HG02678 (cell line): Measurements from ENCODE around the gene TXLNG.
"Not testable (repeated sequence)": the region's sequence is repeated elsewhere in the genome, so short reads cannot be mapped to it uniquely, and the experiment has no call there.

ENCODE experiments used
- ATAC-seq: cut with Tn5 transposase; IDR thresholded peaks from one replicate; pipeline ENCODE4 v1.9.1; 2021; ENCODE audit warnings: mild to moderate bottlenecking, moderate library complexity; ENCODE audit not compliant: unreplicated experiment

Gene TXLNG

DNA sequence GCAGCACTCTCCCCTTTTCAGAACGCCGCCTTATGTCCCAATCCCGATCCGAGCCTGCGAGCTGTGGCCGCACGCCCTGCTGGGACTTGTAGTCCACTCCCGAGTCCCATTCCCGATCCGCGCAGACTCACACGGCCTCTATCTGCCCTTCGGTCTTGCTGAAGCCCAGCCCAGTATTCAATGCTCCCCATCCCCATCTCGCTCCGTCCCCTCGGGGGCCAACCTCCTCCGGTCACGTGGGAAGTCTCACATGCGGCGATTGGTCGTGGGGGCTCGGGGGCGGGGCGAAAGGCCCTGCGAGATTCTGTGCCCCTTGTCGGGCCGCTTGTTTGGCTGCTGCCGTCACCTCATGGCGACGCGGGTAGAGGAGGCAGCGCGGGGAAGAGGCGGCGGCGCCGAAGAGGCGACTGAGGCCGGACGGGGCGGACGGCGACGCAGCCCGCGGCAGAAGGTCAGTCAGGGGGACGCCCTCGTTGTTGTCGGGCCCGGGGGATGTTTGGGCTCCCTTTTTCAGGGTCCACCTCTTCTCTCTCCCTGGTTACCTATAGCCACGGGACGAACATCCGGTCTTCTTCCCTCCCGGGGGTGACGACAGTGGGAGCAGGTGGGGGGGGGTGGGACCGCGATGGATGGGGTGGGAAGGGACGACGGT is at the start of gene TXLNG:
TSS of gene TXLNG (plus strand) at position 328 of the 652 bp plus-strand sequence. CDS start at position 350, 22 bp downstream.
- ATAC-seq: peak; percentile 99

GRCh38 chrX:16737024-16737423 is 49.2 kb upstream of the TXLNG start:
- ATAC-seq: no peak

DNA sequence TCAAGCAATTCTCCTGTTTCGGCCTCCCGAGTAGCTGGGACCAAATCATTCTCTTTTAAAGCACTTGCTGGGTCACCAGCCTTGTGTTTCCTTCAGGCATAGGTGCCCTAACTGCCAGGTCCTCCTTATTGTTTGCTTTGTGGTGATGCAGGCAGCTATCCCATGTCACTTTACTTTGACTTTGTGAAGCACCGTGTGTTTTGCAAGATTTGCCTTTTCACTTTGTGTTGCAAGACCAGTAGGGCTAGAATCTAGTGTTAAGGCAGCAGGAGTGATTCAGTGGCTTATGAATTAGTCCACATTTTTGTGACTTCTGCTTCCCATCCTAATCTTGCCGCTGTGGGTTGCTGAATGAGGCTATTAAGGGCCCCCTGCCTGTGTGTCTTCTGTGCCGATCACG is 46.7 kb upstream of the TXLNG start:
- ATAC-seq: no peak

DNA sequence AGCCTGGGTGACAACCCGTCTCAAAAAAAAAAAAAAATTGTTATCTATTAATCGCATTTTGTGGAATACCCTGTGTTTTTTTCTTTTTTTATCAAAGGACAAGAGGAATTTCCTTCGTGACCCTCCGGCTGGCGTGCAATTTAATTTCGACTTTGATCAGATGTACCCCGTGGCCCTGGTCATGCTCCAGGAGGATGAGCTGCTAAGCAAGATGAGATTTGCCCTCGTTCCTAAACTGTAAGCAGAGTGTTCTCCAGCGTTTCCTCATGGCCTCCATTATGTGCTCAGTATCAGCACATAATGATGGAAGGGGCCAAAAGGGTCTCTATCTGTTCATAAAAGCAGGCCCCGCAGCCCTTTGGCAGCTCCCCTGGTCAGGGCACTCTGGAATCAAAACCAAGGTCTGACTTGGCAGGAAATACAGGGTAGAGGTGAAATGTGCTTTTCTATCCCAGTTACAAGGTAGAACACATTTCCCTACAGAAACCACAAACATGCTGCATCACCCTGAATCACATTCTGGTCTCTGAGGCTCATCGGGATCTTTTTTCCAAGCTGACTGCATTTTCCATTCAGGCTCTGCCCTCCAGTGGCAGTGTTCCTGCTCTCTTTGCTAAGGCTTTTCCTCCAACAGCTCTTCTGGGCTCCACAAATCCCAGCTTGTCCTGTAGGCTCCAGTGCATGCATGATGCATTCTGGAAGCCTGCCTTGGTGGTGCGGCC is 42.5 kb upstream of the TXLNG start:
- no peak for ATAC-seq

DNA sequence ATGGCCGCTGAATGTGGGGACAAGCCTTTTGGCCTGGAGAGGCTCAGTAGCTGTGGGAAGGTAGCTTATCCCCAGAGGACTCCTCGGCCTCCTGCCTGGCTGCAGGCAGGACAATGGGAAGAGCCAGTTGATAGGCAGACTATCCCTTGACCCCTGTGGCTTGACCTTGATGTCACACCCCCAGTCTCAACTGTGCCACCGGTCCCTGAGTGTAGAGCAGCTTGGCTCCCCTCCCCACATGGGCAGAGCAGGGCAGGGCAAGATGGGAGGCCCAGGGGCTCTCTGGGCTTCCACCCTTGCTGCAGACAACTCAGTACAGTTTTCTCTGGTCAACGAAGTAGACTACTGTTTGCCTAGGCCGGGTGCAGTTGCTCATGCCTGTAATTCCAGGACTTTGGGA is 41.2 kb upstream of the TXLNG start:
- ATAC-seq: no peak

DNA sequence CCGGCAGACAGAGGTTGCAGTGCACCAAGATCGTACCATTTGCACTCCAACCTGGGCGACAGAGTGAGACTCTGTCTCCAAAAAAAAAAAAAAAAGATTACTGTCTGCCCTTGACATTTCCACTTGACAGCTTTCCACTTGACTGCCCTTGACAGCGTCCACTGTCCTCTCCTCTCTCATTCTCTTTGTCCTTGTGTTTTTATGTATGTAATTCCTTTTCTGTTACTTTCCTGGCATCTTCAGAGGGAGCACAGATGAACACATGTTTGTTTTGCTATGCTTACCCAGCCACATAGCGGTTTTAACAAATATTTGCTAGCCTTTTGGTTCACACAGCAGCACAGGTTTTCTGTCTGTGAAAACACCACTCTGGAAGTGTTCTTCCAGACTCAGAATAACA is 40.6 kb upstream of the TXLNG start:
- ATAC-seq: no peak

DNA sequence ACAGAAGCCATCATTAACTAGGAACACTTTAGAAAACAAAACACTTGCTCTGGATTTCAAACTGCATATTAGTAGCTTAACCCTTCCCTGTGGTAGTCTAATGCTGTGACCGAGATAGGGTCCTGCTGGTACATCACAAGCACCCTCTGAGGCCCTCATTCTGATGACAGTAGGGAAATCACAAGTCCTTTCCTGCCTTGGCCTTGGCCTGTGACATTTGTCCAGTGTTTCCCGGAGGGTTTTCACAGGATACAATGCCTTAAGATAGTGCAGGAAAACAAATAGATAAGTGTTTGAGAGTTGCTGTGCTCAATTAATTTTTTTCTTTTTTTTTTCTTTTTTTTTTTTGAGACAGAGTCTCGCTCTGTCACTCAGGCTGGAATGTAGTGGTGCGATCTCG is 37.8 kb upstream of the TXLNG start:
- no peak for ATAC-seq

DNA sequence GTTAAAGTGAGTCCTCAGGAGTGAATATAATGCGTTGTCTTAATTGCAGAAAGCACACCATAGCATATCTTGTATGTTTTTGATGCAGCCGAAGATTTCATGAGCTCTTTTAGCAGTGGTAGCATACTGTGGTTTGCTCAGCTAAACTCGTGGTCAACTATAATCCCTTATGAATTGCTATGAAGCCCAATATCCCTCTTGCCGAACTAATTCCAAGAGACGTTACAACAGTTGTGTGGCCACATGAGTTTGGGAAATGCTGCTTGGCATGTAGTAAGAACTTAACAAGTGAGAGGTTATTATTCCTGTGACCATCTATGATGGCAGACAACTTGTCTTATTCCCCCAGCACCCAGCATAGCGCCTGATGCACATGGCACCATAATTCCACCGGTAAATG is 36.1 kb upstream of the TXLNG start:
- ATAC-seq: no peak

DNA sequence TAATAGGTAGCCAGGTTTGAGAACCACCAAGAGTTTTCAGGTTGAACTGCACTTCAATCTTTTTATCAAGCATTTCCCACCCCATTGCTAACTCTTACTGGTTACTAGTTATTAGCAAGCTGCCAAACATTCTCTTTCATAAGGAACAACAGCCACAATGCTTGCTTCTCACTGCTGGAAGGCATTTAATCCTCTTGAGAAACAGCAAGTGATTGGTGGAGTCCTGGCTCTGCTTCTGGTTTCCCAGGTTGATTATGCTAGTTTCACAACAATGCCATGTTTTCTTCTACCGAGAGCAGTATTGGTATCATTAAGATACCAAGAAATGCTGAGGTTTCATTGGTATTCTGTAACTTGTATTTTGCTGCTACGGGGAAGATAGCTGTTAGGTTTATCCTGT is 32.2 kb upstream of the TXLNG start:
- no peak for ATAC-seq

DNA sequence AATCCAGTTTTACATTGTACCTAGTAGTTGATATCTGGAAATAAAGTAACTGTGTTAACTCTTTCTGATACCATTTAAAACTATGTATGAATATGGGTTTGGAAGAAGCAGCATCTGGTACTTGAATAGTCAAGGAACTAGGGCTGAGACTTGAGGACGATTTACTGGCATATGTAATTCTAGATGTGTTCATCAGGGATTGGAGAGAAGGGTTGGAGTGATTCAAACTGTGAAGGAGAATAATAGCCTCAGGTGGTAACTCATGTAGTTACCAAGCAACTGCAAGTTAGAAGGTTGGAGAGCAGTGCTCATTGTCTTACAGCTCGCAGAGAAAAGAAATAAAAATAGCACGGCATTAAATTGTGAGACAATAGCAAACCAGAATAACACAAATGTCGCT is 29.5 kb upstream of the TXLNG start:
- ATAC-seq: no peak

- not testable (repeated sequence) for ATAC-seq
Measured at GRCh38 chrX:16761500-16761899, 24.8 kb upstream of the TXLNG start.

- ATAC-seq: no peak
Measured at GRCh38 chrX:16762579-16762978, 23.7 kb upstream of the TXLNG start.

DNA sequence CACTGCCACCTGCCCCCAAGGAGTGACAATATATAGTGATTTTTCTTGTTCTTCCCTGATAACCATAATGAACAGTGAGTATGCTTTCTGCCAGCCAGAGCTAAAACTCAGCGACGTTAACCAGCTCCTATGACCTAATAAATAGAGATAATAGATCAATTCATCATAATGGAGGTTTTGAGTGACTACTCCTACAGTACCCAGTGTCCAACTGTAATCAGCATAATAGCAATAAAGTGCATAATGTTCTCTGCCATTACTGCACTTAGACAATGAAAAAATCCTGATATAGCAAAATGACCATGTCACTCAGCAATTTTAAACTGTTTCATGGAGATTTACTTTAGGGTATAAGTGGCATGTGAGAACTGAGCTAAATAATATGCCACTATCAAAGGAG is 20.7 kb upstream of the TXLNG start:
- no peak for ATAC-seq

GRCh38 chrX:16770970-16771482 is 15.2 kb upstream of the TXLNG start:
- ATAC-seq: no peak

DNA sequence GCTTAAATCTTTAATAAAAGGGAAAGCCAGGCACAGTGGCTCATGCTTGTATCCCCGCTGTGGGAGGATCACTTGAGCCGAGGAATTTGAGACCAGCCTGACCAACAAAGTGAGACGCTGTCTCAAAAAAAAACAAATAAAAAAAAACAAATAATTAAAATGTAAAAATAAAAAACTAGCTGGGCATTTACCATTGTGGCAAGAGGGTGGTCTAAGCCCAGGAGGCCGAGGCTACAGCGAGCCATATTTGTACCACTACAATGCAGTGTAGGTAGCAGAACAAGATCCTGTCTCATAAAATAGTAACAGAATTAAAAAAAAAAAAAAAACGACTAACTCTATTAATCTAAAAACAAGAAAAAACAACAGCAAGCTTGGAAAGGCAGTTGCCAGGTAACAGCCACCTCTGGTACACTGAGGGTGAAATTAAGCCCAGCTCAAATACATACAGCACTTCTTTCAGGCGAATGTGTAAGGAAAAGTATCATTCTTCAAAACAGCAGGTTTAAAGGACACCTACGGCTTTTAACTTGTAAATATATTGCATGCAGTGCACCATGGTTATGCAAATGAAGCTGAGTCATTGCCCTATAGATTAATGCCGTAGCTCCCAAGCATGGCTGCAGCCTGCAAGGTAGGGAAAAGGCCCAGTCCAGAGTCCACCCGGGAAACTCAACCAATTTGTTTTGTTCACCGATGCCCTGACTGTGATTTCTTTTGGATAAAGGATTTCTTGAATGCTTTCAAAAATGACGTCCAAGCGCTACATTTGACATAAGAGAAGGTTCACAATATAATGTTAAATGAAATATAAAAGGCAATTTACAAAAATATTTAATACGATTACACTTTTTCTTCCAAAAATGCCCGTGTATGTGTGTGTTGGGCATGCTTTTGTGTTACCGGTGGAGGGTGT is 14.5 kb upstream of the TXLNG start:
- ATAC-seq: no peak

GRCh38 chrX:16772460-16772859 is 13.8 kb upstream of the TXLNG start:
- no peak for ATAC-seq

- no peak for ATAC-seq
Measured at GRCh38 chrX:16774746-16775145, 11.5 kb upstream of the TXLNG start.

DNA sequence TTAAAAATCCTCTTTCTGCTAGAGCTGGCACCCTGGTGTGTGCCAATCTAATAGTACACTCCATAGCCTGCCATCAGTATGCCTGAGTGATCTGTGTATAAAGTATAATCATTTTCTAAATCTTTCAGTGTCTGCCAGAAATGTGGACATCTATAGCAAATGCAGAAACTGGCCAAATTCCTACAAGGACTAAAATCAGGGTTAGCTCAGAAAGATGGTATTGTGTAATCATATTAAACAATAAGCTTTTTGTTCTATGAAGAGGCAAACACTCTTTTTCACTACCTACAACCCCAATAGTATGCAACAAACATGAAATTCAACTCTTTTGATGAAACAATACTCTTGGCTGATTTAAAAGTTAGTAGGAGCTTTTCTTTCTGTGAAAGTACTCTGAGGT is 7.7 kb upstream of the TXLNG start:
- ATAC-seq: no peak

DNA sequence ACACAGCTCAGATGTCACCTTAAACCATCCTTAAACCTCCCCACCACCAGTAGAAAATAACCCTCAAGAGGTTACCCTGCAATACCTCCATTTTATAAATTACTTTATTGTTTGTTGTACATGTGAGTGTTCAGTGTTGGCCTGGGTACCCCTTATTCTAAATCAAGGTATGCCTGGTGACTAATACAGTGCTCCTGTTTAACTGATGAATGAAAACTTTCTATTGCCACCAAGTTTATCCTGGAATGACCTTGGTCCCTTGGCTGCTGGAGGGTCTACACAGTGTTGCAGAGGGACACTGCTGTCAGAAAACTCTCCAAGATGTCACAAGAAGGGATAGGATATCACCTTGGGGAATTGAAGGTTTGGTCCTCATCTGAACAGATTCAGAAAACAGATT is 7.3 kb upstream of the TXLNG start:
- no peak for ATAC-seq

GRCh38 chrX:16779815-16780214 is 6.5 kb upstream of the TXLNG start:
- not testable (repeated sequence) for ATAC-seq

DNA sequence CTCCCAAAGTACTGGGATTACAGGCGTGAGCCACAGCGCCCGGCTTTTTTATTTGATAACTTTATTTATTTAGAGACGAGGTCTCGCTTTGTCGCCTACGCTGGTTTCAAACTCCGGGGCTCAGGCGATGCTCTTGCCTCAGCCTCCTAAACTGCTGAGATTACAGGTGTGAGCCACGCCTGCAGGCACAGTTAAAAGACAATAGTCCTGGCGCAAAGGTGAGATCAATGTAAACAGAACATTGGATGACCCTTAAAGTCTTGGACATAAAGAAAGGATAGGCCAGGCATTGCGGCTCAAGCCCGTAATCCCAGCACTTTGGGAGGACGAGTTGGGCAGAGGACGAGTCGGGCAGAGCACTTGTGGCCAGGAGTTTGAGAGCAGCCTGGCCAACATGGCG is 2.8 kb upstream of the TXLNG start:
- ATAC-seq: no peak
